Suprapubic skin (tissue), 4 donors: ENCODE measurements around the gene AMPD2. TPM values are rescaled to one million over a fixed set of nuclear protein-coding genes. Genes with fewer than 3 reads are reported as not detected.
"Not testable (repeated sequence)": the region's sequence is repeated elsewhere in the genome, so short reads cannot be mapped to it uniquely, and the experiment has no call there.

ENCODE experiments used
- DNase-seq, 2 donors: peaks; one replicate each; pipeline ENCODE4 v3.0.0-alpha.2; 2019; ENCODE audit warnings: low spot score in 2 of 2
- H3K27ac ChIP-seq: fragments of 200-600 bp; sonication (generic); one replicate; pipeline ENCODE4 v1.5.1; 2019
- H3K27me3 ChIP-seq: fragments of 200-600 bp; sonication (generic); one replicate; pipeline ENCODE4 v1.5.1; 2019
- H3K36me3 ChIP-seq: fragments of 200-600 bp; sonication (generic); one replicate; pipeline ENCODE4 v1.5.1; 2019
- H3K4me1 ChIP-seq: fragments of 200-600 bp; sonication (generic); one replicate; pipeline ENCODE4 v1.5.1; 2019
- H3K4me3 ChIP-seq: fragments of 200-600 bp; sonication (generic); one replicate; pipeline ENCODE4 v1.5.1; 2019; ENCODE audit warnings: mild to moderate bottlenecking
- H3K9me3 ChIP-seq: fragments of 200-600 bp; sonication (generic); one replicate; pipeline ENCODE4 v1.5.1; 2019
- EP300 ChIP-seq: sonication (generic); formaldehyde crosslinking; IDR thresholded peaks from one replicate; pipeline ENCODE4 v1.6.1; 2017; ENCODE audit warnings: antibody characterized with exemption
- POLR2A ChIP-seq, 2 donors: fragments of 450-650 bp; IDR thresholded peaks; one replicate each; pipeline ENCODE4 v1.6.1; 2017; ENCODE audit warnings: antibody characterized with exemption in 2 of 2, mild to moderate bottlenecking in 2 of 2, moderate library complexity in 2 of 2
- POLR2AphosphoS5 ChIP-seq, 3 donors: sonication (generic); formaldehyde crosslinking; IDR thresholded peaks; one replicate each; pipeline ENCODE4 v1.6.1; 2017; ENCODE audit warnings: antibody characterized with exemption in 3 of 3
- WGBS: methylation state at CpG from one replicate; pipeline ENCODE4 v1.1.5; 2018; 5-methylcytosine and 5-hydroxymethylcytosine counted together
- total RNA-seq, 4 donors: library from RNA; depleted of rRNA; stranded (reverse); fragments of >200 nt; gene quantifications; one replicate each; pipeline ENCODE4 v1.1.0, GENCODE V29; 2016
- TF ChIP-seq, protein P1 (sequence below), 2 donors: fragments of 200-600 bp in 1 of 2; fragments of 450-650 bp in 1 of 2; sonication (generic) in 1 of 2; IDR thresholded peaks; one replicate each; pipeline ENCODE4 v1.5.1; 2016 to 2019; ENCODE audit warnings: antibody characterized with exemption in 2 of 2, mild to moderate bottlenecking in 1 of 2, moderate library complexity in 1 of 2

AMPD2 gene
- total RNA-seq, 4 donors from 2014 or later = 48.4 to 69.1 (median 58.1) TPM

DNA sequence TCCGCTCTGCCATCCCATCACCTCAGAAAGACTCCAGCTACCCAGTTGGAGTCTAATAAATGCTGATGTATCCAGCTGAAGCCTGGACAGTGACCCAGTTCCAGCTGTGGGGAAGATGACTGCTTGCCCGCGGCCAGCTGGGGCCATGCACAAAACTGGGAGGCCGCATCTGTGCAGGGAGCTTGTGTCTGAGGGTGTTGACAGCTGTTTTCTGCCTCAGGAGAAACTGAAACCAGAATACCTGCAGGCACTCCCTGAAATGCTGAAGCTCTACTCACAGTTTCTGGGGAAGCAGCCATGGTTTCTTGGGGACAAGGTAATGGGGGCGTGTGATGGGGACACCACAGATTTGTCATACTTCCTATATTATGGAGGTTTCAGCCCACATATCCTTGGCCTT is 51.4 kb downstream of the AMPD2 start:
- Histone ChIP-seq H3K27me3 (no peaks in the 10 kb centered on the region), H3K9me3 (no peaks in the 10 kb centered on the region), H3K27ac (no peak overlapping the region), H3K4me1 (peaks cover 20% of the 10 kb centered on the region), H3K36me3 (peaks cover 9% of the 10 kb centered on the region), H3K4me3 (no peak overlapping the region)
- no peak for DNase-seq
- TF ChIP-seq EP300 = no peak
- TF ChIP-seq, protein P1, sequence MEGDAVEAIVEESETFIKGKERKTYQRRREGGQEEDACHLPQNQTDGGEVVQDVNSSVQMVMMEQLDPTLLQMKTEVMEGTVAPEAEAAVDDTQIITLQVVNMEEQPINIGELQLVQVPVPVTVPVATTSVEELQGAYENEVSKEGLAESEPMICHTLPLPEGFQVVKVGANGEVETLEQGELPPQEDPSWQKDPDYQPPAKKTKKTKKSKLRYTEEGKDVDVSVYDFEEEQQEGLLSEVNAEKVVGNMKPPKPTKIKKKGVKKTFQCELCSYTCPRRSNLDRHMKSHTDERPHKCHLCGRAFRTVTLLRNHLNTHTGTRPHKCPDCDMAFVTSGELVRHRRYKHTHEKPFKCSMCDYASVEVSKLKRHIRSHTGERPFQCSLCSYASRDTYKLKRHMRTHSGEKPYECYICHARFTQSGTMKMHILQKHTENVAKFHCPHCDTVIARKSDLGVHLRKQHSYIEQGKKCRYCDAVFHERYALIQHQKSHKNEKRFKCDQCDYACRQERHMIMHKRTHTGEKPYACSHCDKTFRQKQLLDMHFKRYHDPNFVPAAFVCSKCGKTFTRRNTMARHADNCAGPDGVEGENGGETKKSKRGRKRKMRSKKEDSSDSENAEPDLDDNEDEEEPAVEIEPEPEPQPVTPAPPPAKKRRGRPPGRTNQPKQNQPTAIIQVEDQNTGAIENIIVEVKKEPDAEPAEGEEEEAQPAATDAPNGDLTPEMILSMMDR (IDR thresholded peaks at IDR 0.05) = no peak
- no peak for TF ChIP-seq POLR2AphosphoS5 (IDR thresholded peaks at IDR 0.05)
- TF ChIP-seq POLR2A (IDR thresholded peaks at IDR 0.05) = no peak
- WGBS = 97% methylated on average over 5 of the region's 5 CpGs

DNA sequence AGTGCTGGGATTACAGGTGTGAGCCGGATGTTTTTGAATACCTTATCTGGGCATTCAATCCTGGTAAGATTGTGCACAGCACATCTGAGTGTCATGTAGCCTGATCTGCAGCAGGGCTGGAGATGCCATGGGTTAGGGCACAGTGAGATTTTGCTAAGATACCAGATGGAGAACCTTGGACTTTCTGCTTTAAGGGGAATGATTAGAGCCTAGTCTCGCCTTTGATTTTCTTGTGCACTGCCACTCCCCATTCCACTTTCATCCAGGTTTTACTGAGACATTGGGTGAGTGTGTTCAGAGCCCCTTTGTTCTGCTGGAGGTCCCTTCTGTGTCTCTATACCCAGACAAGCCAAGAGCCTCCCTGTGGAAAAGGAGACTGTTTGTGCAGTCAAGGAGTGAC is 54.2 kb downstream of the AMPD2 start:
- H3K36me3 ChIP-seq, H3K27ac ChIP-seq, H3K27me3 ChIP-seq, H3K4me1 ChIP-seq, H3K9me3 ChIP-seq, H3K4me3 ChIP-seq, DNase-seq: not testable (repeated sequence)
- WGBS = 100% methylated on average over 2 of the region's 2 CpGs

DNA sequence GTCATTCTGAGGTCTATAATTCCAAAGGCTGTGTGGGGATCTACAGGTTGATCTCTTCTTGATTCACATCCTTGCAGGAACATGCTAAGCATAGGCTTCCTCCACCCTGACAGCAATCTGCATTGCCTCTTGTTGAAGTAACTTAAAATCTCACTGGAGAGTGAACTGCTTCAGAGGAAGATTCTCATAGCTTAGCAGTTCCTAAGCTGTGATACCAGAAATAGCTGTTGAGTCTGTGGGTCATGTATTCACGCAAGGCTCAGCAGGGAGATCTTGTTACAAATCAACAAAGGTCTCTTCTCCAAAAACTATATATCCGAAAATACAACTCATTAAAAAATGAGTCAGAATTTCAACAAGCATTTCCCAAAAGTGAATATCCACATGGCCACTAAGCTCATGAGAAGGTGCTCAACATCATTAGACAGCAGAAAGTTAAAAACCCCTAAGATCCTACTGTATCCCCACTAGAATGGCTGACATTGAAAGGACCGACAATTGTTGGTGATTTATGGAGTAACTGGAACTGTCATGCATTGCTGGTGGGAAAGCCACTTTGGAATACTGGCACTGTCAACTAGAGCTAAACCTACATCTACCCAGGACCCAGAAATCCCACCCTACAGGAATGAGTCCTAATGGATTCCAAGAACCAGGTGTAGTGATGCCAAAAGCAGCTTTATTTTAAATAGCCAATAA is 57.2 kb downstream of the AMPD2 start:
- H3K27ac ChIP-seq, H3K27me3 ChIP-seq, H3K4me3 ChIP-seq, H3K9me3 ChIP-seq, H3K4me1 ChIP-seq, H3K36me3 ChIP-seq, DNase-seq: not testable (repeated sequence)
- WGBS = 84% methylated on average over 3 of the region's 3 CpGs

DNA sequence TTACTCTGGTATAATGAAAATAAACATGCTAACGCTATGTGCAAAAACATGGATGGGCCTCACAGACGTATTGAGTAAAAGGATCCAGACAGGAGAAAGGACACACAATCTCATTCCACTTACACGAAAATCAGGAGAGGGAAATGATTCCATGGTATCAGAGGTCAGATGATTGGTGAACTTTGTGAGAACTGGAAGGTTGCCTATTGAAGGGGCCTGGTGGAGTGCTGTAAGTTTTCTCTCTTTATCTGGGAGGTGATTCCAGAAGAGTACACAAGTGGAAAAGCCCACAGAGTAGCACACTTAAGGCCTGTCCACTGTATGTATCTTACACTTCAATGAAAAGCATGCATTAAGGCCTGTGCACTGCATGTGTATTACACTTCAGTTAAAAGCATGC is 57.8 kb downstream of the AMPD2 start:
- Histone ChIP-seq H3K27ac (no peak overlapping the region), H3K4me1 (no peaks in the 10 kb centered on the region), H3K9me3 (no peaks in the 10 kb centered on the region), H3K36me3 (peaks cover 5% of the 10 kb centered on the region), H3K27me3 (no peaks in the 10 kb centered on the region), H3K4me3 (no peak overlapping the region)
- no peak for DNase-seq
- 84% methylated on average over 3 of the region's 3 CpGs for WGBS
- TF ChIP-seq EP300 (no peak), POLR2A (IDR thresholded peaks at IDR 0.05) (no peak), POLR2AphosphoS5 (IDR thresholded peaks at IDR 0.05) (no peak)
- TF ChIP-seq, protein P1 (IDR thresholded peaks at IDR 0.05) = no peak

DNA sequence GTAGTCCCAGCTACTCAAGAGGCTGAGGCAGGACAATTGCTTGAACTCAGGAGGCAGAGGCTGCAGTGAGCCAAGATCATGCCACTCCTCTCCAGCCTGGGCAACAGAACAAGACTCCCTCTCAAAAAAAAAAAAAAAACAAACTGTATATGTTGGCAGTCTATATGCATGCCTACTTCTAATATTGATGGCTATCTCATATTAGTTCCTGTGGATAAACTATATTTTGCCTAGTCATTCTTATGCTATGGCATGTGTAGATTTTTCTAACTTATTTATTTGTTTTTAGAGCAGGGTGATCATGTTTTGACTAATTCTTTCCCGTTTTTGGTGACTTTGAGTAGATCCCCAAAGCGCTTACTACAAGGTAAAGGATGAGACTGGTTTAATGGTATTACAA is 59.0 kb downstream of the AMPD2 start:
- not testable (repeated sequence) for DNase-seq, H3K36me3 ChIP-seq, H3K27ac ChIP-seq, H3K27me3 ChIP-seq, H3K9me3 ChIP-seq, H3K4me1 ChIP-seq, H3K4me3 ChIP-seq
- WGBS = 79% methylated on average over 2 of the region's 2 CpGs

Other genes with a start within 250 kb of the AMPD2 start
- 10 to 100 TPM; 27.8 to 52.7 (median 34.5) TPM for gene SORT1, start 221.9 kb upstream of the AMPD2 start, total RNA-seq
- gene PSMA5, start 193.4 kb upstream of the AMPD2 start, total RNA-seq = 10 to 100 TPM; 26.2 to 36.2 (median 31.5) TPM
- 1 to 10 TPM in 1 of 4 donors, under 1 TPM in 2, not detected in 1; 0.23 to 2.1 (median 0.34) TPM for gene SYPL2, start 153.3 kb upstream of the AMPD2 start, total RNA-seq
- 1 to 10 TPM; 5.1 to 8.4 (median 7.2) TPM for gene ATXN7L2, start 135.9 kb upstream of the AMPD2 start, total RNA-seq
- gene CYB561D1, start 125.7 kb upstream of the AMPD2 start, total RNA-seq = 10 to 100 TPM; 12.3 to 27.4 (median 24.7) TPM
- 1 to 10 TPM; 2.1 to 8.5 (median 4.7) TPM for gene AMIGO1, start 110.1 kb upstream of the AMPD2 start, total RNA-seq
- gene GPR61, start 80.0 kb upstream of the AMPD2 start, total RNA-seq = 1 to 10 TPM in 1 of 4 donors, under 1 TPM in 1, not detected in 2; 0.19 to 1.4 TPM
- 10 to 100 TPM in 2 of 4 donors, 1 to 10 TPM in 2; 6.7 to 11.1 (median 9.5) TPM for gene GNAI3, start 71.2 kb upstream of the AMPD2 start, total RNA-seq
- not detected for gene GNAT2, start 221 bp upstream of the AMPD2 start, total RNA-seq
- gene GSTM4, start 36.3 kb downstream of the AMPD2 start, total RNA-seq = 10 to 100 TPM; 18.7 to 41.1 (median 32.3) TPM
- 100 to 1,000 TPM; 103 to 366 (median 186) TPM for gene GSTM2, start 48.2 kb downstream of the AMPD2 start, total RNA-seq
- 10 to 100 TPM in 1 of 4 donors, not detected in 3; 48.2 TPM for gene GSTM1, start 68.0 kb downstream of the AMPD2 start, total RNA-seq
- 1 to 10 TPM in 2 of 4 donors, under 1 TPM in 1, not detected in 1; 0.38 to 2.6 (median 1.4) TPM for gene GSTM5, start 92.4 kb downstream of the AMPD2 start, total RNA-seq
- gene GSTM3, start 121.2 kb downstream of the AMPD2 start, total RNA-seq = 100 to 1,000 TPM in 2 of 4 donors, 10 to 100 TPM in 2; 65.9 to 288 (median 114) TPM
- not detected for gene EPS8L3, start 144.1 kb downstream of the AMPD2 start, total RNA-seq